IMR-90 (cell line): ENCODE measurements around the gene SSR1. TPM values are rescaled to one million over a fixed set of nuclear protein-coding genes. Genes with fewer than 3 reads are reported as not detected.

ENCODE experiments used
- ATAC-seq: fragments of 200-7000 bp; cut with Tn5 transposase; 2 replicates; pipeline ENCODE4 v1.9.1; 2020; ENCODE audit warnings: low read depth, mild to moderate bottlenecking, moderate library complexity
- BruUV-seq: library from RNA; stranded (reverse); fragments of 400-500 nt; replicated peaks from 2 replicates; lab custom pipeline; 2021; lab: Mats Ljungman, UMichigan
- CTCF ChIA-PET: fragments of 300-600 bp; formaldehyde crosslinking; extraction: SDS; loops from one replicate; lab custom pipeline; 2021; ENCODE audit warnings: antibody characterized with exemption; lab: Yijun Ruan, JAX
- POLR2A ChIA-PET: fragments of 300-600 bp; sonication (Branson Sonifier 250); formaldehyde crosslinking; loops from one replicate; lab custom pipeline; 2022; ENCODE audit warnings: antibody characterized with exemption; ENCODE audit not compliant: unreplicated experiment; lab: Charles Lee
- DNase-seq: peaks from one replicate; pipeline ENCODE4 v3.0.0; 2013
- H2AFZ ChIP-seq: replicated peaks from 2 replicates; pipeline ENCODE3; 2013; ENCODE audit warnings: low read length, mild to moderate bottlenecking; ENCODE audit not compliant: poor library complexity
- H2AK5ac ChIP-seq: 2 replicates; pipeline ENCODE4 v1.6.1; 2013; ENCODE audit warnings: low read depth, low read length, inconsistent platforms
- H2AK9ac ChIP-seq: replicated peaks from 2 replicates; pipeline ENCODE3; 2013; ENCODE audit warnings: mild to moderate bottlenecking, low read depth, low read length, moderate library complexity; ENCODE audit not compliant: poor library complexity
- H2BK120ac ChIP-seq: 2 replicates; pipeline ENCODE4 v1.6.1; 2013; ENCODE audit warnings: low read depth, low read length, inconsistent platforms
- H2BK15ac ChIP-seq: 3 replicates; pipeline ENCODE4 v1.6.1; 2013; ENCODE audit warnings: low read depth, low read length, inconsistent platforms
- H2BK20ac ChIP-seq: 2 replicates; pipeline ENCODE4 v1.6.1; 2013; ENCODE audit warnings: low read depth, mild to moderate bottlenecking, inconsistent platforms, low read length, moderate library complexity
- H2BK5ac ChIP-seq: 2 replicates; pipeline ENCODE4 v1.6.1; 2013; ENCODE audit warnings: mild to moderate bottlenecking, low read depth, low read length, inconsistent platforms; ENCODE audit not compliant: poor library complexity, severe bottlenecking
- H3K14ac ChIP-seq: replicated peaks from 2 replicates; pipeline ENCODE4 v1.6.1; 2013; ENCODE audit warnings: low read depth, low read length, inconsistent platforms
- H3K18ac ChIP-seq: 2 replicates; pipeline ENCODE4 v1.6.1; 2013; ENCODE audit warnings: low read depth, low read length, control low read depth
- H3K23ac ChIP-seq: 2 replicates; pipeline ENCODE4 v1.6.1; 2013; ENCODE audit warnings: low read depth, low read length, inconsistent platforms
- H3K27ac ChIP-seq: 2 replicates; pipeline ENCODE4 v1.5.1; 2013; ENCODE audit warnings: mild to moderate bottlenecking, control low read depth, low read length; ENCODE audit not compliant: insufficient read depth
- H3K27me3 ChIP-seq: 2 replicates; pipeline ENCODE4 v1.6.1; 2013; ENCODE audit warnings: low read length; ENCODE audit not compliant: control insufficient read depth, insufficient read depth
- H3K36me3 ChIP-seq: 2 replicates; pipeline ENCODE4 v1.6.1; 2013; ENCODE audit warnings: low read length, mixed read lengths; ENCODE audit not compliant: control insufficient read depth, insufficient read depth
- H3K4ac ChIP-seq: 2 replicates; pipeline ENCODE4 v1.6.1; 2013; ENCODE audit warnings: low read depth, low read length, inconsistent platforms
- H3K4me1 ChIP-seq: 2 replicates; pipeline ENCODE4 v1.6.1; 2013; ENCODE audit warnings: low read length, mixed read lengths; ENCODE audit not compliant: control insufficient read depth, insufficient read depth
- H3K4me2 ChIP-seq: 2 replicates; pipeline ENCODE4 v1.6.1; 2013; ENCODE audit warnings: low read depth, mild to moderate bottlenecking, control low read depth, low read length, moderate library complexity
- H3K4me3 ChIP-seq: 2 replicates; pipeline ENCODE4 v1.5.1; 2013; ENCODE audit warnings: low read depth, mild to moderate bottlenecking, control low read depth, low read length, moderate library complexity; ENCODE audit not compliant: insufficient read depth
- H3K56ac ChIP-seq: 2 replicates; pipeline ENCODE4 v1.6.1; 2013; ENCODE audit warnings: low read length, inconsistent platforms; ENCODE audit not compliant: insufficient read depth; ENCODE audit errors: extremely low read depth
- H3K79me1 ChIP-seq, 2 experiments: 2 replicates each; pipeline ENCODE4 v1.6.1; 2013; ENCODE audit warnings: low read length in 2 of 2, inconsistent platforms in 1 of 2, low read depth in 1 of 2
- H3K9ac ChIP-seq: 2 replicates; pipeline ENCODE4 v1.6.1; 2013; ENCODE audit warnings: low read depth, low read length, control low read depth
- H3K9me1 ChIP-seq: 2 replicates; pipeline ENCODE4 v1.6.1; 2013; ENCODE audit warnings: low read length, inconsistent platforms; ENCODE audit not compliant: insufficient read depth
- H3K9me3 ChIP-seq: 2 replicates; pipeline ENCODE4 v1.6.1; 2013; ENCODE audit warnings: low read length; ENCODE audit not compliant: control insufficient read depth, insufficient read depth
- H4K20me1 ChIP-seq: 2 replicates; pipeline ENCODE4 v1.6.1; 2013; ENCODE audit warnings: low read length, inconsistent platforms; ENCODE audit not compliant: insufficient read depth
- H4K5ac ChIP-seq: 2 replicates; pipeline ENCODE4 v1.6.1; 2013; ENCODE audit warnings: mild to moderate bottlenecking, low read depth, low read length, control low read depth
- H4K8ac ChIP-seq, 2 experiments: 2 replicates each; pipeline ENCODE4 v1.6.1; 2013; ENCODE audit warnings: low read depth in 2 of 2, low read length in 2 of 2, control low read depth in 1 of 2, inconsistent platforms in 1 of 2
- H4K91ac ChIP-seq: 2 replicates; pipeline ENCODE4 v1.6.1; 2013; ENCODE audit warnings: low read depth, low read length, inconsistent platforms; ENCODE audit not compliant: insufficient read depth
- BHLHE40 ChIP-seq: fragments of 150-350 bp; IDR thresholded peaks from 2 replicates; pipeline ENCODE4 v1.6.1; 2016; ENCODE audit warnings: mild to moderate bottlenecking, low read depth, low read length
- CEBPB ChIP-seq: IDR thresholded peaks from 2 replicates; pipeline ENCODE4 v1.6.1; 2012; ENCODE audit warnings: low read depth, low read length, improper control_type of control experiment
- MAZ ChIP-seq: IDR thresholded peaks from 2 replicates; pipeline ENCODE4 v1.6.1; 2012; ENCODE audit warnings: low read depth, mild to moderate bottlenecking, low read length, improper control_type of control experiment, moderate library complexity, borderline replicate concordance
- POLR2A ChIP-seq: IDR thresholded peaks from 2 replicates; pipeline ENCODE4 v1.6.1; 2012; ENCODE audit warnings: mild to moderate bottlenecking, low read depth, low read length
- WGBS, 2 experiments: methylation state at CpG; one replicate each; pipeline versions ENCODE4 v1.1.5 to v1.1.7; 2013; ENCODE audit warnings: missing lambda C conversion rate in 2 of 2; ENCODE audit not compliant: insufficient read length in 1 of 2; ENCODE audit errors: extremely low coverage in 2 of 2; 5-methylcytosine and 5-hydroxymethylcytosine counted together
- dilution Hi-C: fragments of 300-500 bp; cut with HindIII; formaldehyde crosslinking; loops from one replicate; pipeline ENCODE4 v1.14.3; 2018; ENCODE audit warnings: low sequenced_read_pairs; ENCODE audit not compliant: unreplicated experiment
- in situ Hi-C: fragments of 300-500 bp; cut with MboI; formaldehyde crosslinking; loops from 3 replicates; pipeline ENCODE4 v1.14.3; 2019; ENCODE audit warnings: low sequenced_read_pairs, inconsistent platforms, mixed read lengths
- intact Hi-C: fragments of 100-400 bp; cut with micrococcal nuclease; formaldehyde crosslinking; loops from 2 replicates; pipeline ENCODE4 v1.10.0; 2022
- polyA plus RNA-seq, 3 experiments: library from polyadenylated mRNA; depleted of rRNA; stranded (reverse); fragments of >200 nt; gene quantifications; 2 replicates each; pipeline ENCODE4 v1.2.3, GENCODE V29; 2012; ENCODE audit warnings: low replicate concordance in 1 of 3
- total RNA-seq: library from RNA; depleted of rRNA; stranded (reverse); fragments of >200 nt; gene quantifications from 2 replicates; pipeline ENCODE4 v1.2.3, GENCODE V29; 2012
- TF ChIP-seq, protein P1 (sequence below): conservative IDR thresholded peaks from 2 replicates; pipeline ENCODE4 v1.5.1; 2012; ENCODE audit warnings: mild to moderate bottlenecking, low read depth, low read length, improper control_type of control experiment
- TF ChIP-seq, protein P2 (sequence below): fragments of 150-350 bp; IDR thresholded peaks from 2 replicates; pipeline ENCODE4 v1.6.1; 2017; ENCODE audit warnings: mild to moderate bottlenecking, antibody characterized with exemption, low read length, low read depth

Gene SSR1
- total and polyA plus RNA-seq, 2 of the 4 experiments (the other 2 are of a cell fraction), result 110 to 120 TPM

DNA sequence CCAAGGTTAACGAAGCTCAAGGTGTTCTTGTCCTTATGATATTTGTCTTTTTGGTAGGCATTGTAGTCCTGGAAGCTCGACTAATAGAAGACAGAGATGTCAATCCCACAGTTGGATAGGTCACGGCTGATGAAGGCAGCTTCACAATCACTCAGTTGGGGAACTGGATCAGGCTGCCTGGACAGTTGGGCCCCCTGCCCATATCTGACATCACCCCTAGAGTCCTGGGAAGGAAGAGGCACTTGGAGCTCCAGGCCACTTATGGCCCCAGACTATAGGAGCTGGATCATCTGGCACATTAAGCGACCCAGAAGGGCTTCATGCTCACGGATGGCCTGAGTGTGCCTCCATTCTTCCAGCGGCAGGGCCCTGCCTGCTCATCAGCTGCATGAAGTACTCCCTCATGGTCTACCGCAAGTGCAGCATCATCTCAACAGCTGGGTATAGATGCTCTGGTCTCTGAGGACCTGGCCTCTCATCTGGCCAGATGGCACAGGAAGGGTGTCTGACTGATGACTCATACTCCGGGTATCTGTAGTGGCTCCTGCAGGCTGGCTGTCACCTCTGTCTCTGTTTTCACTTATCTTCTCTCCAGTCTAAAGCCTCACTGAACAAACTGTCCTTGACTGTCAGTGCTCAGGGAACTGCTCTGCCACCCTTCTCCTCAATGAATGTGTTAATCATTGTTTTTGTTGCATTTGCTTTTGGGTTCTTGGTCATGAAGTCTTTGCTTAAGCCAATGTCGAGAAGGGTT is 29.2 kb upstream of the SSR1 start:
- no TSS peak for BruUV-seq
- POLR2A ChIA-PET, result no interaction called here
- Histone ChIP-seq H4K8ac (no peak overlapping the region), H2AK5ac (no peak overlapping the region), H3K4me2 (no peak overlapping the region), H3K9me3 (no peaks in the 10 kb centered on the region), H3K36me3 (no peaks in the 10 kb centered on the region), H3K4ac (no peak overlapping the region), H2BK15ac (no peak overlapping the region), H3K27me3 (peaks cover 7% of the 10 kb centered on the region), H3K4me1 (no peaks in the 10 kb centered on the region), H4K5ac (no peak overlapping the region), H3K14ac (no peak overlapping the region), H3K56ac (no peak overlapping the region), H3K79me1 (no peaks in the 10 kb centered on the region), H3K9me1 (no peaks in the 10 kb centered on the region), H4K91ac (no peak overlapping the region), H2BK20ac (no peak overlapping the region), H4K20me1 (no peaks in the 10 kb centered on the region), H3K4me3 (no peak overlapping the region), H3K9ac (no peak overlapping the region), H2AFZ (no peak overlapping the region), H3K27ac (no peak overlapping the region), H3K23ac (no peak overlapping the region), H2AK9ac (no peak overlapping the region), H2BK5ac (no peak overlapping the region), H3K18ac (no peak overlapping the region), H2BK120ac (no peak overlapping the region)
- TF ChIP-seq POLR2A (no peak), BHLHE40 (no peak), MAZ (no peak), CEBPB (no peak)
- TF ChIP-seq, protein P1, sequence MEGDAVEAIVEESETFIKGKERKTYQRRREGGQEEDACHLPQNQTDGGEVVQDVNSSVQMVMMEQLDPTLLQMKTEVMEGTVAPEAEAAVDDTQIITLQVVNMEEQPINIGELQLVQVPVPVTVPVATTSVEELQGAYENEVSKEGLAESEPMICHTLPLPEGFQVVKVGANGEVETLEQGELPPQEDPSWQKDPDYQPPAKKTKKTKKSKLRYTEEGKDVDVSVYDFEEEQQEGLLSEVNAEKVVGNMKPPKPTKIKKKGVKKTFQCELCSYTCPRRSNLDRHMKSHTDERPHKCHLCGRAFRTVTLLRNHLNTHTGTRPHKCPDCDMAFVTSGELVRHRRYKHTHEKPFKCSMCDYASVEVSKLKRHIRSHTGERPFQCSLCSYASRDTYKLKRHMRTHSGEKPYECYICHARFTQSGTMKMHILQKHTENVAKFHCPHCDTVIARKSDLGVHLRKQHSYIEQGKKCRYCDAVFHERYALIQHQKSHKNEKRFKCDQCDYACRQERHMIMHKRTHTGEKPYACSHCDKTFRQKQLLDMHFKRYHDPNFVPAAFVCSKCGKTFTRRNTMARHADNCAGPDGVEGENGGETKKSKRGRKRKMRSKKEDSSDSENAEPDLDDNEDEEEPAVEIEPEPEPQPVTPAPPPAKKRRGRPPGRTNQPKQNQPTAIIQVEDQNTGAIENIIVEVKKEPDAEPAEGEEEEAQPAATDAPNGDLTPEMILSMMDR, result no peak
- TF ChIP-seq, protein P2, sequence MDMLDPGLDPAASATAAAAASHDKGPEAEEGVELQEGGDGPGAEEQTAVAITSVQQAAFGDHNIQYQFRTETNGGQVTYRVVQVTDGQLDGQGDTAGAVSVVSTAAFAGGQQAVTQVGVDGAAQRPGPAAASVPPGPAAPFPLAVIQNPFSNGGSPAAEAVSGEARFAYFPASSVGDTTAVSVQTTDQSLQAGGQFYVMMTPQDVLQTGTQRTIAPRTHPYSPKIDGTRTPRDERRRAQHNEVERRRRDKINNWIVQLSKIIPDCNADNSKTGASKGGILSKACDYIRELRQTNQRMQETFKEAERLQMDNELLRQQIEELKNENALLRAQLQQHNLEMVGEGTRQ, result no peak
- dilution Hi-C loops (no loop called here), intact Hi-C loops (no loop called here), in situ Hi-C loops (no loop called here)
- no peak; the same call in 1 of the 2 replicates for ATAC-seq
- 78% methylated on average over 6 of the region's 9 CpGs; no CpG with 5 or more reads in 1 of the 2 experiments for WGBS, 2 experiments
- DNase-seq, result no peak
- CTCF ChIA-PET, result no interaction called here
